ENCODE results near the gene CAMK2B.

Gene CAMK2B

DNA sequence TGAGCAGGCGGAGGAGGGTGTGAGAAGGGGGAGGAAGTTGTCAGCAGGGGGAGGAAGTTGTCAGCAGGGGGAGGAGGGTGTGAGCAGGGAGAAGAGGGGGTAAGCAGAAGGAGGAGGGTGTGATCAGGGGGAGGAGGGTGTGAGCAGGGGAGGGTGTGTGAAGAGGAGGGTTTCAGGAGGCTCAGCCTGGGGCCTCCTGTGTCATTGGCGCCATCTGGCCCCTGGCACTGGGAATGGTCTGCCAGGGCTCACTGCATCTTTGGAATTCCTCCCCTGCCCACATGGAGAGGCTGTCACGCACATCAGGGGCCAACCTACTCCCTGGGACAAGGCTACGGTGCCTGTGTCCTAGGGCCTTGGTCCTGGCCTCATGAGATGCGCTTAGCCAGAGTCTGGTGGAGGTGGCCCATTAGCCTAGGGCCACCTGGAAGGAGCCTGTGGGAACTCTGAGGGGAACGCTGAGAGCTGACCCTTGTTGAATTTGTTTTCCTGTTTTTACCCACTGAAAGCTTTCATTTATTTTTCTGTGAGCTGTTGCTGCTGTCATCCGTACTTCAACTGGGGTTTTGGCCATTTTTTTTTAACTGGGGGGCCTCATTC lies 18.0 kb downstream of the CAMK2B start:
- 79% methylated on average over 7 of the region's 7 CpGs for WGBS

DNA sequence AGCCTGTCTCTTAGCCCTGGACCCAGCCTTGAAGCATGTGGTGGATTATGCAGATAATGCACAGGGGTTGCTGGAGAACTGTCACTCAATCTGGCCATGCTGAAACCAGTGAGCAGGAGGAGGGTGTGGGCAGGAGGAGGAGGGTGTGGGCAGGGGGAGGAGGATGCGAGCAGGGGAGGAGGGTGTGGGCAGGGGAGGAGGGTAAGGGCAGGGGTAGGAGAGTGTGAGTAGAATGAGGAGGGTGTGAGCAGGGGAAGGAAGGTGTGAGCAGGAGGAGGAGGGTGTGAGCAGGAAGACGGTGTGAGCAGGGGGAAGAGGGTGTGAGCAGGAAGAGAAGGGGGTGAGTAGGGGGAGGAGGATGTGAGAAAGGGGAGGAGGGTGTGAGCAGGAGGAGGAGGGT lies 18.8 kb downstream of the CAMK2B start:
- no peak for DNase-seq
- no peak overlapping the region for H3K9ac ChIP-seq (ENCODE audit: low read length)

More for the DNA sequence above, 18.0 kb downstream of the CAMK2B start:
- H3K4me1 ChIP-seq (ENCODE audit: control insufficient read depth, insufficient read depth, low read depth, low read length) = peaks cover 35% of the 10 kb centered on the region
- no peak overlapping the region for H3K23ac ChIP-seq (ENCODE audit: low read length in 2 of 2)
- peaks cover 0 to 4% of the 10 kb centered on the region in 2 experiments for H3K27me3 ChIP-seq (ENCODE audit: control insufficient read depth in 1 of 2, insufficient read depth in 1 of 2, low read length in 2 of 2)
- no peak overlapping the region for H2BK12ac ChIP-seq (ENCODE audit: low read length in 2 of 2)
- no peak overlapping the region for H3K27ac ChIP-seq (ENCODE audit: low read length, poor library complexity, severe bottlenecking)
- peaks cover 0 to 2% of the 10 kb centered on the region in 2 experiments for H3K36me3 ChIP-seq (ENCODE audit: control insufficient read depth in 1 of 2, insufficient read depth in 2 of 2, low read depth in 1 of 2, low read length in 2 of 2)
- H2BK15ac ChIP-seq (ENCODE audit: low read depth, poor library complexity, severe bottlenecking) = no peak overlapping the region
- H3K4ac ChIP-seq (ENCODE audit: low read depth in 1 of 2, low read length in 2 of 2) = no peak overlapping the region
- H2BK5ac ChIP-seq (ENCODE audit: low read depth, low read length, poor library complexity, severe bottlenecking) = no peak overlapping the region
- H3K18ac ChIP-seq (ENCODE audit: low read depth in 1 of 2, low read length in 2 of 2) = no peak overlapping the region
- H3K4me3 ChIP-seq (ENCODE audit: insufficient read depth in 1 of 2, low read depth in 1 of 2, low read length in 2 of 2) = no peak overlapping the region
- H2BK120ac ChIP-seq (ENCODE audit: low read depth, low read length) = no peak overlapping the region
- peak; percentile 55 for DNase-seq
- H2AK5ac ChIP-seq (ENCODE audit: low read length, severe bottlenecking) = no peak overlapping the region
- H3K9me3 ChIP-seq (ENCODE audit: control insufficient read depth, low read length) = no peaks in the 10 kb centered on the region
- H3K79me1 ChIP-seq (replicated peaks; ENCODE audit: low read length, poor library complexity, severe bottlenecking) = no peaks in the 10 kb centered on the region
- H4K91ac ChIP-seq (ENCODE audit: low read length) = no peak overlapping the region
- H2AFZ ChIP-seq (ENCODE audit: low read depth, low read length) = no peak overlapping the region
- H3K14ac ChIP-seq (ENCODE audit: low read length in 2 of 2) = peak overlapping the region in 1 of 2 experiments; percentile 44
- H3K9ac ChIP-seq (ENCODE audit: low read length) = no peak overlapping the region
- H3K4me2 ChIP-seq (ENCODE audit: low read length, poor library complexity, severe bottlenecking) = no peak overlapping the region
- peak overlapping the region; percentile 40 for H4K8ac ChIP-seq (ENCODE audit: low read length)

GRCh38 chr7:44305564-44306507 lies 19.6 kb downstream of the CAMK2B start:
- no peak overlapping the region for H3K4ac ChIP-seq (ENCODE audit: low read depth in 1 of 2, low read length in 2 of 2)
- H4K8ac ChIP-seq (ENCODE audit: low read length) = no peak overlapping the region
- H3K36me3 ChIP-seq (ENCODE audit: control insufficient read depth in 1 of 2, insufficient read depth in 2 of 2, low read depth in 1 of 2, low read length in 2 of 2) = peaks cover 0 to 2% of the 10 kb centered on the region in 2 experiments
- WGBS = 84% methylated on average over 12 of the region's 12 CpGs
- no peak overlapping the region for H3K9ac ChIP-seq (ENCODE audit: low read length)
- no peaks in the 10 kb centered on the region for H3K79me1 ChIP-seq (replicated peaks; ENCODE audit: low read length, poor library complexity, severe bottlenecking)
- no peak overlapping the region for H2BK12ac ChIP-seq (ENCODE audit: low read length in 2 of 2)
- no peak overlapping the region for H3K4me3 ChIP-seq (ENCODE audit: insufficient read depth in 1 of 2, low read depth in 1 of 2, low read length in 2 of 2)
- no peak overlapping the region for H2BK15ac ChIP-seq (ENCODE audit: low read depth, poor library complexity, severe bottlenecking)
- no peak overlapping the region for H2AFZ ChIP-seq (ENCODE audit: low read depth, low read length)
- no peak overlapping the region for H2BK5ac ChIP-seq (ENCODE audit: low read depth, low read length, poor library complexity, severe bottlenecking)
- peaks cover 35% of the 10 kb centered on the region for H3K4me1 ChIP-seq (ENCODE audit: control insufficient read depth, insufficient read depth, low read depth, low read length)
- no peak overlapping the region for H3K4me2 ChIP-seq (ENCODE audit: low read length, poor library complexity, severe bottlenecking)
- no peak overlapping the region for H4K91ac ChIP-seq (ENCODE audit: low read length)
- H3K14ac ChIP-seq (ENCODE audit: low read length in 2 of 2) = no peak overlapping the region
- H2BK120ac ChIP-seq (ENCODE audit: low read depth, low read length) = no peak overlapping the region
- H3K27me3 ChIP-seq (ENCODE audit: control insufficient read depth in 1 of 2, insufficient read depth in 1 of 2, low read length in 2 of 2) = peaks cover 0 to 4% of the 10 kb centered on the region in 2 experiments
- peak overlapping the region; percentile 27 for H2AK5ac ChIP-seq (ENCODE audit: low read length, severe bottlenecking)
- no peaks in the 10 kb centered on the region for H3K9me3 ChIP-seq (ENCODE audit: control insufficient read depth, low read length)
- H3K18ac ChIP-seq (ENCODE audit: low read depth in 1 of 2, low read length in 2 of 2) = no peak overlapping the region
- H3K23ac ChIP-seq (ENCODE audit: low read length in 2 of 2) = peak overlapping the region in 1 of 2 experiments; percentile 43
- H3K27ac ChIP-seq (ENCODE audit: low read length, poor library complexity, severe bottlenecking) = no peak overlapping the region
- no peak for DNase-seq

More for the DNA sequence above, 18.8 kb downstream of the CAMK2B start:
- Histone ChIP-seq H3K27me3 (ENCODE audit: control insufficient read depth in 1 of 2, insufficient read depth in 1 of 2, low read length in 2 of 2) (peaks cover 0 to 4% of the 10 kb centered on the region in 2 experiments), H3K4me1 (ENCODE audit: control insufficient read depth, insufficient read depth, low read depth, low read length) (peaks cover 35% of the 10 kb centered on the region), H2BK12ac (ENCODE audit: low read length in 2 of 2) (no peak overlapping the region), H3K79me1 (replicated peaks; ENCODE audit: low read length, poor library complexity, severe bottlenecking) (no peaks in the 10 kb centered on the region), H3K27ac (ENCODE audit: low read length, poor library complexity, severe bottlenecking) (no peak overlapping the region), H3K36me3 (ENCODE audit: control insufficient read depth in 1 of 2, insufficient read depth in 2 of 2, low read depth in 1 of 2, low read length in 2 of 2) (peaks cover 0 to 2% of the 10 kb centered on the region in 2 experiments), H2AFZ (ENCODE audit: low read depth, low read length) (no peak overlapping the region), H3K18ac (ENCODE audit: low read depth in 1 of 2, low read length in 2 of 2) (no peak overlapping the region), H3K4me2 (ENCODE audit: low read length, poor library complexity, severe bottlenecking) (no peak overlapping the region), H2BK15ac (ENCODE audit: low read depth, poor library complexity, severe bottlenecking) (no peak overlapping the region), H3K14ac (ENCODE audit: low read length in 2 of 2) (no peak overlapping the region), H2BK5ac (ENCODE audit: low read depth, low read length, poor library complexity, severe bottlenecking) (no peak overlapping the region), H3K9me3 (ENCODE audit: control insufficient read depth, low read length) (no peaks in the 10 kb centered on the region), H2AK5ac (ENCODE audit: low read length, severe bottlenecking) (no peak overlapping the region), H4K91ac (ENCODE audit: low read length) (no peak overlapping the region), H2BK120ac (ENCODE audit: low read depth, low read length) (no peak overlapping the region), H3K4ac (ENCODE audit: low read depth in 1 of 2, low read length in 2 of 2) (no peak overlapping the region), H4K8ac (ENCODE audit: low read length) (no peak overlapping the region), H3K4me3 (ENCODE audit: insufficient read depth in 1 of 2, low read depth in 1 of 2, low read length in 2 of 2) (no peak overlapping the region), H3K23ac (ENCODE audit: low read length in 2 of 2) (no peak overlapping the region)
- 85% methylated on average over 2 of the region's 2 CpGs for WGBS
